Measurements from ENCODE around the gene MACC1.

The MACC1 gene

GRCh38 chr7:20172736-20173334, 44.3 kb downstream of the MACC1 start:
- peak; percentile 59 for DNase-seq

GRCh38 chr7:20170633-20171032, 46.6 kb downstream of the MACC1 start:
- no peak for DNase-seq

GRCh38 chr7:20165146-20165510, 52.1 kb downstream of the MACC1 start:
- no peak for DNase-seq

GRCh38 chr7:20164425-20165145, 52.6 kb downstream of the MACC1 start:
- DNase-seq: no peak

GRCh38 chr7:20162665-20163064, 54.5 kb downstream of the MACC1 start:
- no peak for DNase-seq

- no peak for DNase-seq
Observed at GRCh38 chr7:20159226-20159747, 57.9 kb downstream of the MACC1 start.

- no peak for DNase-seq
Observed at GRCh38 chr7:20158684-20159083, 58.5 kb downstream of the MACC1 start.

GRCh38 chr7:20157456-20157855, 59.7 kb downstream of the MACC1 start:
- DNase-seq: no peak

GRCh38 chr7:20153999-20154398, 63.2 kb downstream of the MACC1 start:
- DNase-seq: no peak

GRCh38 chr7:20153567-20153966, 63.6 kb downstream of the MACC1 start:
- DNase-seq: no peak

GRCh38 chr7:20152511-20152910, 64.7 kb downstream of the MACC1 start:
- no peak for DNase-seq

GRCh38 chr7:20151708-20152456, 65.3 kb downstream of the MACC1 start:
- DNase-seq: no peak

GRCh38 chr7:20146451-20146850, 70.7 kb downstream of the MACC1 start:
- no peak for DNase-seq

- DNase-seq: no peak
Observed at GRCh38 chr7:20144801-20145200, 72.4 kb downstream of the MACC1 start.

GRCh38 chr7:20141666-20142065, 75.5 kb downstream of the MACC1 start:
- DNase-seq: peak; percentile 97

GRCh38 chr7:20141002-20141345, 76.2 kb downstream of the MACC1 start:
- no peak for DNase-seq

- no peak for DNase-seq
Observed at GRCh38 chr7:20140291-20141001, 76.7 kb downstream of the MACC1 start.

- DNase-seq: no peak
Observed at GRCh38 chr7:20136647-20137046, 80.5 kb downstream of the MACC1 start.

GRCh38 chr7:20133803-20134202, 83.4 kb downstream of the MACC1 start:
- no peak for DNase-seq

- no peak for DNase-seq
Observed at GRCh38 chr7:20132585-20132984, 84.6 kb downstream of the MACC1 start.

GRCh38 chr7:20131776-20132175, 85.4 kb downstream of the MACC1 start:
- DNase-seq: no peak

- DNase-seq: no peak
Observed at GRCh38 chr7:20129920-20130319, 87.3 kb downstream of the MACC1 start.

- no peak for DNase-seq
Observed at GRCh38 chr7:20128001-20128400, 89.2 kb downstream of the MACC1 start.
